Esophagus (tissue), 2 donors: ENCODE data around the gene COL27A1. TPM values are rescaled to one million over a fixed set of nuclear protein-coding genes. Genes with fewer than 3 reads are reported as not detected.

Source experiments
- polyA plus RNA-seq, 2 donors: library from polyadenylated mRNA; stranded (reverse); fragments of 200-250 nt; gene quantifications; one replicate each; pipeline ENCODE4 v1.2.3, GENCODE V29; 2013
- donor health status: healthy with polysubstance abuse.
- donor health status: Bipolar disorder and iron deficiency.

Gene COL27A1
- polyA plus RNA-seq, 2 donors, result 7.2 to 32.6 TPM

Other genes with a start within 250 kb of the COL27A1 start
- under 1 TPM; 0.11 to 0.28 TPM for gene AMBP, start 77.2 kb upstream of the COL27A1 start, polyA plus RNA-seq
- gene KIF12, start 56.2 kb upstream of the COL27A1 start, polyA plus RNA-seq, result under 1 TPM; 0.20 to 0.39 TPM
- under 1 TPM in 1 of 2 donors, not detected in 1; 0.11 TPM for gene ORM1, start 167.6 kb downstream of the COL27A1 start, polyA plus RNA-seq
- under 1 TPM in 1 of 2 donors, not detected in 1; 0.12 TPM for gene ORM2, start 174.3 kb downstream of the COL27A1 start, polyA plus RNA-seq
- 1 to 10 TPM; 5.8 to 8.3 TPM for gene AKNA, start 232.4 kb downstream of the COL27A1 start, polyA plus RNA-seq